ENCODE data around the gene ASB1. TPM values are rescaled to one million over a fixed set of nuclear protein-coding genes. Genes with fewer than 3 reads are reported as not detected.
A peak's percentile ranks its signal among the peaks of the same experiment; 100 is the strongest.

Gene ASB1
- polyA plus RNA-seq, 1 donor (not counting 4 experiments of a cell fraction or from before 2014, with no cell fraction given) = 13.0 TPM

- H3K27ac ChIP-seq (ENCODE audit: control insufficient read depth, insufficient read depth, low read length) = no peak overlapping the region
- H3K9ac ChIP-seq (ENCODE audit: control insufficient read depth, extremely low read depth, insufficient read depth, low read length) = no peak overlapping the region
- no peak overlapping the region for H2AFZ ChIP-seq (ENCODE audit: control insufficient read depth, low read length)
- H3K4me1 ChIP-seq (ENCODE audit: control insufficient read depth, extremely low read depth, insufficient read depth, low read length) = no peaks in the 10 kb centered on the region
- no peaks in the 10 kb centered on the region for H3K9me1 ChIP-seq (ENCODE audit: control insufficient read depth, extremely low read depth, insufficient read depth, low read length)
- H3K27me3 ChIP-seq (ENCODE audit: control insufficient read depth, extremely low read depth, insufficient read depth, low read length) = peaks cover 17% of the 10 kb centered on the region
- H3K9me3 ChIP-seq (ENCODE audit: control insufficient read depth, low read depth, low read length) = no peaks in the 10 kb centered on the region
- no peak overlapping the region for H3K4me2 ChIP-seq (ENCODE audit: control insufficient read depth, extremely low read depth, insufficient read depth, low read depth, low read length)
- no peaks in the 10 kb centered on the region for H3K79me2 ChIP-seq (ENCODE audit: control insufficient read depth, insufficient read depth, low read length)
- peaks cover 0 to 1% of the 10 kb centered on the region in 2 experiments for H3K36me3 ChIP-seq (ENCODE audit: control insufficient read depth in 2 of 2, extremely low read depth in 1 of 2, insufficient read depth in 2 of 2, low read length in 2 of 2)
- FAIRE-seq (peak; percentile 83), DNase-seq (ENCODE audit: low read depth, low spot score) (peak; percentile 2)
- H3K4me3 ChIP-seq (ENCODE audit: control insufficient read depth in 2 of 3, extremely low read depth in 1 of 3, insufficient read depth in 2 of 3, low read depth in 1 of 3, low read length in 3 of 3) = no peak overlapping the region
- TF ChIP-seq EZH2 (IDR thresholded peaks at IDR 0.05; ENCODE audit: low read length) = no peak
- peak; percentile 11 to 60 (median 52) for TF ChIP-seq CTCF (optimal IDR thresholded peaks at IDR 0.05 in 1 of 3, IDR thresholded peaks at IDR 0.05 in 1 of 3, conservative IDR thresholded peaks at IDR 0.05 in 1 of 3; ENCODE audit: extremely low read depth in 1 of 3, insufficient read depth in 2 of 3, low read length in 3 of 3)
- dilution Hi-C loops (cut with MboI; ENCODE audit: extremely low pct_ligation_motif_present, low sequenced_read_pairs) = no loop called here
- no peaks in the 10 kb centered on the region for H4K20me1 ChIP-seq (ENCODE audit: control insufficient read depth, extremely low read depth, insufficient read depth, low read length)
These were observed 36.2 kb downstream of the ASB1 start for GRCh38 chr2:238462782-238463396.

- no peak overlapping the region for H3K4me3 ChIP-seq (ENCODE audit: control insufficient read depth in 2 of 3, extremely low read depth in 1 of 3, insufficient read depth in 2 of 3, low read depth in 1 of 3, low read length in 3 of 3)
- no peak overlapping the region for H3K4me2 ChIP-seq (ENCODE audit: control insufficient read depth, extremely low read depth, insufficient read depth, low read depth, low read length)
- TF ChIP-seq CTCF (optimal IDR thresholded peaks at IDR 0.05 in 1 of 3, IDR thresholded peaks at IDR 0.05 in 1 of 3, conservative IDR thresholded peaks at IDR 0.05 in 1 of 3; ENCODE audit: extremely low read depth in 1 of 3, insufficient read depth in 2 of 3, low read length in 3 of 3) (no peak), EZH2 (IDR thresholded peaks at IDR 0.05; ENCODE audit: low read length) (no peak)
- H4K20me1 ChIP-seq (ENCODE audit: control insufficient read depth, extremely low read depth, insufficient read depth, low read length) = no peaks in the 10 kb centered on the region
- no peaks in the 10 kb centered on the region for H3K4me1 ChIP-seq (ENCODE audit: control insufficient read depth, extremely low read depth, insufficient read depth, low read length)
- no peaks in the 10 kb centered on the region for H3K79me2 ChIP-seq (ENCODE audit: control insufficient read depth, insufficient read depth, low read length)
- no peaks in the 10 kb centered on the region for H3K9me1 ChIP-seq (ENCODE audit: control insufficient read depth, extremely low read depth, insufficient read depth, low read length)
- FAIRE-seq (no peak), DNase-seq (ENCODE audit: low read depth, low spot score) (no peak)
- H2AFZ ChIP-seq (ENCODE audit: control insufficient read depth, low read length) = no peak overlapping the region
- no peaks in the 10 kb centered on the region for H3K9me3 ChIP-seq (ENCODE audit: control insufficient read depth, low read depth, low read length)
- dilution Hi-C loops (cut with MboI; ENCODE audit: extremely low pct_ligation_motif_present, low sequenced_read_pairs) = no loop called here
- H3K36me3 ChIP-seq (ENCODE audit: control insufficient read depth in 2 of 2, extremely low read depth in 1 of 2, insufficient read depth in 2 of 2, low read length in 2 of 2) = peaks cover 0 to 1% of the 10 kb centered on the region in 2 experiments
- no peak overlapping the region for H3K9ac ChIP-seq (ENCODE audit: control insufficient read depth, extremely low read depth, insufficient read depth, low read length)
- H3K27me3 ChIP-seq (ENCODE audit: control insufficient read depth, extremely low read depth, insufficient read depth, low read length) = peaks cover 3% of the 10 kb centered on the region
- no peak overlapping the region for H3K27ac ChIP-seq (ENCODE audit: control insufficient read depth, insufficient read depth, low read length)
These were observed 37.7 kb downstream of the ASB1 start for GRCh38 chr2:238464389-238464788.

Measured in keratinocyte (primary cell).